ENCODE data around the gene KIN. TPM values are rescaled to one million over a fixed set of nuclear protein-coding genes. Genes with fewer than 3 reads are reported as not detected.

Gene KIN
- total RNA-seq, 1 experiment from 2014 or later = 23.4 TPM

GRCh38 chr10:7768417-7768816 is 19.4 kb downstream of the KIN start:
- no peak overlapping the region for H3K4me3 Mint-ChIP-seq
- no peaks in the 10 kb centered on the region for H3K9me3 ChIP-seq (ENCODE audit: control insufficient read depth, low read depth, low read length)
- no peak overlapping the region for H3K14ac ChIP-seq (ENCODE audit: insufficient read depth, low read length)
- no peaks in the 10 kb centered on the region for H3K4me1 Mint-ChIP-seq
- H3T11ph ChIP-seq (ENCODE audit: low read length) = no peak overlapping the region
- no peaks in the 10 kb centered on the region for H4K20me1 ChIP-seq (ENCODE audit: control insufficient read depth, insufficient read depth, insufficient read length)
- H3K9ac ChIP-seq (ENCODE audit: extremely low read depth, insufficient read length, low read length) = no peak overlapping the region
- H3K4me2 ChIP-seq (ENCODE audit: insufficient read depth, insufficient read length, low read length) = no peak overlapping the region
- peaks cover 22 to 69% (median 68%) of the 10 kb centered on the region in 3 experiments; a peak in 6 of 7 replicates for H3K36me3 Mint-ChIP-seq (ENCODE audit: insufficient read depth in 1 of 3, low read depth in 3 of 3)
- no peak overlapping the region for H4K5ac ChIP-seq (ENCODE audit: insufficient read length, low read depth, low read length)
- H2BK120ac ChIP-seq (ENCODE audit: low read depth, low read length, poor library complexity, severe bottlenecking) = no peak overlapping the region
- no peak overlapping the region for H3K27ac Mint-ChIP-seq
- no peak for DNase-seq
- no peak overlapping the region for H2BK15ac ChIP-seq (ENCODE audit: low read depth, low read length)
- H4K91ac ChIP-seq (ENCODE audit: insufficient read length, low read depth, low read length) = no peak overlapping the region
- no peak overlapping the region for H3K56ac ChIP-seq (ENCODE audit: insufficient read length, low read depth, low read length)
- H3K4ac ChIP-seq (ENCODE audit: low read depth, low read length) = no peak overlapping the region
- no peaks in the 10 kb centered on the region for H3K9me3 Mint-ChIP-seq
- H3K27me3 Mint-ChIP-seq (ENCODE audit: low read depth) = no peaks in the 10 kb centered on the region
- H3K18ac ChIP-seq (ENCODE audit: insufficient read length, low read depth, low read length) = no peak overlapping the region
- H2AK5ac ChIP-seq (ENCODE audit: insufficient read length, low read length) = no peak overlapping the region
- H3K27ac ChIP-seq (ENCODE audit: insufficient read length, low read depth, low read length) = no peak overlapping the region
- H3K23ac ChIP-seq (ENCODE audit: insufficient read length, low read depth, low read length) = no peak overlapping the region
- WGBS (ENCODE audit: extremely low coverage, insufficient read length, low lambda C conversion rate) = no CpG with 5 or more reads among the region's 7 CpGs
- no peaks in the 10 kb centered on the region for H3K79me1 ChIP-seq (ENCODE audit: insufficient read depth, low read depth, low read length, poor library complexity, severe bottlenecking)
- no peak for TF ChIP-seq CTCF (conservative IDR thresholded peaks at IDR 0.05)
- no peak overlapping the region for H2BK20ac ChIP-seq (ENCODE audit: low read depth, low read length, poor library complexity, severe bottlenecking)
- no peaks in the 10 kb centered on the region for H3K79me2 ChIP-seq (ENCODE audit: insufficient read depth, low read length)
- no peaks in the 10 kb centered on the region for H3K27me3 ChIP-seq (ENCODE audit: insufficient read depth, low read length)
- H2BK5ac ChIP-seq (ENCODE audit: insufficient read length, low read length) = no peak overlapping the region
- H3K4me1 ChIP-seq (ENCODE audit: insufficient read depth, low read length) = no peaks in the 10 kb centered on the region
- H2BK12ac ChIP-seq (ENCODE audit: insufficient read length, low read depth, low read length) = no peak overlapping the region
- H2AFZ ChIP-seq (ENCODE audit: low read length) = no peak overlapping the region
- H4K8ac ChIP-seq (replicated peaks; ENCODE audit: insufficient read length, low read depth, low read length) = no peak overlapping the region
- no peaks in the 10 kb centered on the region for H3K23me2 ChIP-seq (ENCODE audit: insufficient read length, low read depth, low read length, poor library complexity, severe bottlenecking)
